Activated naive CD4-positive, alpha-beta T cell treated with anti-CD3 and anti-CD28 coated beads, Interleukin-2, amount 10 ng/mL, durations not matched to agents 7 days and 5 days (primary cell): ENCODE data around the gene LINGO4.

Experiments
- CTCF ChIA-PET: fragments of 350-600 bp; sonication (Branson Sonifier 250); formaldehyde crosslinking; loops from one replicate; lab custom pipeline; 2021; ENCODE audit warnings: antibody characterized with exemption; lab: Charles Lee
- DNase-seq: peaks from one replicate; pipeline ENCODE4 v3.0.0-alpha.2; 2020
- H3K27ac Mint-ChIP-seq: one replicate; pipeline ENCODE4 v1.8.0; 2021; ENCODE audit warnings: mild to moderate bottlenecking, moderate library complexity, mixed read lengths
- H3K27me3 Mint-ChIP-seq: one replicate; pipeline ENCODE4 v1.8.0; 2021; ENCODE audit warnings: mild to moderate bottlenecking, mixed read lengths
- H3K36me3 Mint-ChIP-seq: one replicate; pipeline ENCODE4 v1.8.0; 2021; ENCODE audit warnings: mixed read lengths
- H3K4me1 Mint-ChIP-seq: one replicate; pipeline ENCODE4 v1.8.0; 2021; ENCODE audit warnings: mixed read lengths
- H3K4me3 Mint-ChIP-seq: one replicate; pipeline ENCODE4 v1.8.0; 2021; ENCODE audit warnings: mild to moderate bottlenecking, moderate library complexity, mixed read lengths
- H3K9me3 Mint-ChIP-seq: one replicate; pipeline ENCODE4 v1.8.0; 2021; ENCODE audit warnings: mixed read lengths

Gene LINGO4

DNA sequence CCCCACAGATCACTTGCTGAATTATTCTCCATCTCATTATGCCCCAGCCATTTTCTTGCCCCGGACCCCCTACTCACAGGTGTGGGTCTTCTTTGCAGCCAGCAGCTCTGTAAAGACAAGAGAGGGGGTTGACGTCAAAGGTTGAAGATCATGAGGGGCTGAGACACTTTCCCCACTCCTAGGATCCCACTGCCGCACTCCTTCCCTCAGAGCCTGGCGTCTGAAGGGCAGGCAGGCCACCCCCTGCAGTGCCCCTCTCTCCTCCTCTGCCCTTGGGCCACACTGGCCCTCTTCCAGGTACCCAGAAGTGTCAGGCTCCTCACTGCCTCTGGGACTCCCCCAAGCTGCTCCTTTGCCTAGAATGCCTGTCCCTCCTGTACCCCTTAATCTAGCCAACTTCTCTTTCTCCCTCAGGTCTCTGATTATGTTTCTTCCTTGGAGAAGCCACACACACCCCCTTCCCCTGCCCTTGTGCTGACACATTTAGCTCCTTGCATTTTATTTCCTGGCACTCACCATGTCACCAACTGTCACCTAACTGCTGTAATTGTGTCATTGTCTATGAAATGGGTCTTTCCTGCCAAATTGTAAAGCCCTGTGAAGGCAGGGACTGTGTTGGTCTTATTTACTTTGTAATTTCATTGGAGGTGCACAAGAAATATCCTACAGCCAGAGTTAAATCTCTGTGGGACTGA lies 24.3 kb upstream of the LINGO4 start:
- no peaks in the 10 kb centered on the region for H3K36me3 Mint-ChIP-seq
- peak overlapping the region; percentile 89 for H3K27ac Mint-ChIP-seq
- no peak for DNase-seq
- peaks cover 72% of the 10 kb centered on the region for H3K4me1 Mint-ChIP-seq
- H3K9me3 Mint-ChIP-seq: no peaks in the 10 kb centered on the region
- H3K27me3 Mint-ChIP-seq: peaks cover 10% of the 10 kb centered on the region
- CTCF ChIA-PET: interaction anchor here (1.0 to 1.4 kb wide), 4 partner anchors 8 to 236 kb away, joined by 3 to 7 read pairs (median 4); partner anchors contain the start of gene C2CD4D
- H3K4me3 Mint-ChIP-seq: peak overlapping the region; percentile 9

DNA sequence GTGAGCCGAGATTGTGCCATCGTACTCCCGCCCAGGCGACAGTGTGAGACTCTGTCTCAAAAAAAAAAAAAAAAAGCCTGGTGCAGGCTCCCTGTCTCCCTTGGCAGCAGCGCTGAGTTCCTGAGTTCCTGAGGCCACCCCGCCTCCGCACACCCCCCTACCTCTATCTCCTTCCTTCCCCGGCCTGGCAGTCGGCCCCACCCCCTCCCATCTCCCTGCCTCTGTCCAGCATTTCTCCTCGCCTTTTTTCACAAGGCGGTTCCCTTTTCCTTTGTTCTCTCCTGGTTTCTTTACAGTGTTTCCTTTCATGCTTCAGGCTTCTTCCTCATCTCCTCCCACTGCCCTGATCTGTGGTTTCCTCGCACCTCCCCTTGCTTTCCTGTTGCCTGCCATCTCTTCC lies 23.7 kb upstream of the LINGO4 start:
- Mint-ChIP-seq H3K4me3 (peak overlapping the region; percentile 9), H3K27ac (peak overlapping the region; percentile 89), H3K36me3 (no peaks in the 10 kb centered on the region), H3K4me1 (peaks cover 66% of the 10 kb centered on the region), H3K27me3 (peaks cover 10% of the 10 kb centered on the region), H3K9me3 (no peaks in the 10 kb centered on the region)
- CTCF ChIA-PET: interaction anchor here (1.1 kb wide), 1 partner anchor 11 kb away, joined by 3 read pairs; the partner anchor contains the start of gene C2CD4D
- peak; percentile 41 for DNase-seq

DNA sequence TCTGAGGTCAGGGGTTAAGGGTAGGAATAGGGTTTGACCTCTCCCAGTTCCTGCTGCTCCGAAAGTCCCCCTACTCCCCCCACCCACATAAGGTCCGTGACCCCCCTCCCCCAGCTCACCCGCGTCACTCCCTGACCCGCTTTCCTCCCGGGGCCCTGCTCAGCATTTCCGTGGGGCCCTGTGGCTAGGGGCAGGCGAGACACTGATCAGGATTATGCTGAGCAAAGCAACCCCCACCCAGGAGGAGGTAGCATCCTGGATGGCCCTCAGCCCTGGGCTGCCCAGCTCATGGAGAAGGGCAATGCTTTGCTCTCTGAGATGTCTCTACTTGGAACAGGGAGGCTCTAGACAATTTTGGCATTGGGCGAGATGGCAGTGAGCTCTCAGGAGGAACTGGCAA lies 22.6 kb upstream of the LINGO4 start:
- Mint-ChIP-seq H3K27ac (peak overlapping the region; percentile 89), H3K27me3 (peaks cover 16% of the 10 kb centered on the region), H3K4me3 (no peak overlapping the region), H3K9me3 (no peaks in the 10 kb centered on the region), H3K4me1 (peaks cover 57% of the 10 kb centered on the region), H3K36me3 (no peaks in the 10 kb centered on the region)
- DNase-seq: no peak
- CTCF ChIA-PET: interaction anchor here (0.8 kb wide), 1 partner anchor 12 kb away, joined by 3 read pairs; no protein-coding TSS in a partner anchor

DNA sequence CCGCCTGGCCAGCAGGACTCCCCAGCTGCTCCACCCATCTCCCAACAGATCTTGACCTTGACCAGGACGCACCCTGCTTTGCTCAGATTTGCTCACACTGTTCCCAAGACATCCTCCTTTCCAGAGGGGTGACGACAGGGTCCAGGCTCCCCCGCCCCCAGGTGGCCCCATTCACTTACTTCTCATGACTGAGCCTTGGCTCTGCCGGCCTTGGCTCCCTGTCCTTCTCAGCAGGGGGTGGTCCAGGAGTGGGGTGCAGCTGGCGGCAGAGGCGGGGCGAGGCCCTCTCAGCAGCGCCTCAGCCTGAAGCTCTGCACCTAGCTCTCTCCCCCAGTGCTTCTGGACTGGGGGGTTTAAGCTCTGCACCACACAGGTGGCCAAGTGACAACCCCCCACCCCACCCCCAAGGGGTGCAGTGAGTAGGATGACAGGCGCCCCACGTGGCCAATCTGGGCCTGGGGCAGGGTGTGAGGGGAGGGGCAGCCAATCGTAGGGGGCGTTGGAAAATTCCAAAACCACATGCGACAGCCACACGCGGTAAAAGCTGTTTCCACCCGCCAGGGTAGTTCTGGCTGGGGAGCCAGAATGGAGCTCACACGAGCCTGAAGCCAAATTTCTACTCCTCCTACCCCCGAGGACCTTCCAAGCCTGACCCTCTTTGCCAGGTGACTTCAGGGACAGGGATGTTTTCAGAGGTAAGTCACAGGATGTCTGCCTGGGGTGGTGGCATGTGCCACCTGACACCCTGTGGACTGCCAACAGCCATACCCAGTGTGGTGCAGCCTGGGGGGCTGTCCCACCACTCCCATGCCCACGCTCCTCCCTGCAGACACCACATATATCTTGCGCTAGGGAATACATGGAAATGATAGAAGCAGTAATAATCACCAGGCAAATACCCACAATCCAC lies 20.8 kb upstream of the LINGO4 start:
- Mint-ChIP-seq H3K36me3 (no peaks in the 10 kb centered on the region), H3K27ac (no peak overlapping the region), H3K4me1 (peaks cover 50% of the 10 kb centered on the region), H3K4me3 (no peak overlapping the region), H3K27me3 (peaks cover 12% of the 10 kb centered on the region), H3K9me3 (no peaks in the 10 kb centered on the region)
- no peak for DNase-seq
- CTCF ChIA-PET: interaction anchor here (1.2 kb wide), 1 partner anchor 11 kb away, joined by 3 read pairs; no protein-coding TSS in a partner anchor

DNA sequence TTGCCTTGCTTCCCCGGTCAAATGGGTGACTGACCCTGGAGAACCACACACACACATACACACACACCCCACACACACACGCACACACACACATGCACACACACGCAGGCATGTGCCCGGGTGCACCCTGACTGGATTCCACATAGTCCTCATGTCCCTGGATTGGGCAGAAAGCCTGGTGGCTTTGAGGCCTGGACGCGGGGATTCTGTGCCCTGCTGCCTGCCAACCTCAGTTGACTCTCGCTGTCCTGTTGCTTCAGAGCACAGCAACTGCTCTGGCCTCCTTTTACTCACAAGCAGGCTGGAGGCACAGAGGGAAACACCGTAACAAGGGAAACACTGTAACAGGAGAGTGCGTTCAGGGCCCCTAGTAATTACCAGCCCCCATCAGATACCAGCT lies 20.0 kb upstream of the LINGO4 start:
- CTCF ChIA-PET: interaction anchor here (1.2 kb wide), 1 partner anchor 11 kb away, joined by 3 read pairs; no protein-coding TSS in a partner anchor
- H3K4me3 Mint-ChIP-seq: no peak overlapping the region

DNA sequence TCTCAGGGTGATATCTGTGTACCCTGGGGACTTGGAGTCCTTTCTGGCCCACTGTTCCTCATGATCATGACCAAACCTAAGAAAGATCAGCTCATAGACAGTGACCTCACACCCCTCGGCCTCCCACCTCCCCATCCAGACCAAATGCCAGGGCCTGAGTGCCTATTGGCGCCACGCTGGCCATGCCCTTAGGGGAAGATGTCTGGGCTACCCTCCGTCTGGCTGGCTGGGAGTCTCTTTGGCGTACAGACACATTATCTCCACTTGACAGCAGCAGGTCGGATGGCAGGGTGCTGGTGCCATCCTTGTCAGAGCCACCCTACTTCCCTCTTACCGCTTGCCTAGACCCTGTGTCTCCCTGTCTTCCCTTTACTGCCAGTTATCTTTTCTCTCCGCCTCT lies 18.0 kb upstream of the LINGO4 start:
- no peaks in the 10 kb centered on the region for H3K36me3 Mint-ChIP-seq
- no peaks in the 10 kb centered on the region for H3K9me3 Mint-ChIP-seq
- CTCF ChIA-PET: interaction anchor here (1.4 kb wide), 1 partner anchor 13 kb away, joined by 6 read pairs; no protein-coding TSS in a partner anchor
- no peak for DNase-seq
- H3K27ac Mint-ChIP-seq: no peak overlapping the region
- H3K4me3 Mint-ChIP-seq: no peak overlapping the region
- peaks cover 38% of the 10 kb centered on the region for H3K4me1 Mint-ChIP-seq
- peaks cover 12% of the 10 kb centered on the region for H3K27me3 Mint-ChIP-seq

More for the DNA sequence above, 20.0 kb upstream of the LINGO4 start:
- Mint-ChIP-seq H3K27me3 (peaks cover 12% of the 10 kb centered on the region), H3K9me3 (no peaks in the 10 kb centered on the region), H3K4me1 (peaks cover 52% of the 10 kb centered on the region), H3K36me3 (no peaks in the 10 kb centered on the region), H3K27ac (no peak overlapping the region)
- DNase-seq: no peak

DNA sequence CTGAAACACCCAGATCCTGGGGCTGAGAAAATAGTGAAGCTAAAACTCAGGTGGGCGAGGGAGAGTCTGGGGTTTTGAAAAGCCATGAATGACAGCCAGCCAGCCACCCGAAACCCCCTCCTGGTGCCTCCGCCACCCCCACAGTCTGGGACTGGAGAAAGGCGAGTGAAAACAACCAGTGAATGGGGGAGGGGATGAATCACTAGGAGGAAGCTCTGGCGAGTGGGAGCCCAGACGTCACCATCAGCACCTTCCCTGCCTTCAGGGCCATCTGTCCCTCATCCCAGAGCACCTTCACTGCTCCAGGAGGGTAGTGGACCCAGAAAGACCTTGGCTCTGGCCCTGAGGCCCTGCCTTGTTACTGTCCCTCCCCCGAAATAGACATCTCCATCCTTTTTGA lies 17.2 kb upstream of the LINGO4 start:
- H3K4me3 Mint-ChIP-seq: no peak overlapping the region
- DNase-seq: no peak
- no peak overlapping the region for H3K27ac Mint-ChIP-seq
- CTCF ChIA-PET: interaction anchor here (1.4 to 2.0 kb wide), 2 partner anchors 8 to 13 kb away, joined by 6 to 7 read pairs; no protein-coding TSS in a partner anchor
- no peaks in the 10 kb centered on the region for H3K36me3 Mint-ChIP-seq
- H3K9me3 Mint-ChIP-seq: no peaks in the 10 kb centered on the region
- peaks cover 12% of the 10 kb centered on the region for H3K27me3 Mint-ChIP-seq
- peaks cover 32% of the 10 kb centered on the region for H3K4me1 Mint-ChIP-seq

DNA sequence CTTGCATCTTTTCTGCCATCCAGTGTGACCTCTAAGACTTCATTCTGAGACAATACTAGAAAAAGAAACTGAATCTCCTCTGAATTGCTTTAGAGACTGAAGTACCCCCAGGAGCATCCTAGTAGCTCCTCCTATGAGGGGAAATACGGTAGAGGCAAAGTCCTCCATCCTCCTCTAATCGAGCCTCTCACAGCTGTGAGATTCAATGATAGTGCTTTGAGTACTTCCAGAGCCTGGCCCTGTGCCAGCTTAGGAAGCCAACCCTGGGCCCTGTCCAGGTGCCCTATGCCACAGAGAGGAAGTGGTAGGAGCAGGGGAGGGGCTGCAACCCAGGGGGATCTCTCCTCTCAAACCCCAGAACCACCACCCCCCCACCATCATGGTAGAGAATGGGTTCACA lies 15.7 kb upstream of the LINGO4 start:
- H3K4me3 Mint-ChIP-seq: no peak overlapping the region
- no peak for DNase-seq
- no peaks in the 10 kb centered on the region for H3K36me3 Mint-ChIP-seq
- CTCF ChIA-PET: interaction anchor here (1.5 to 2.0 kb wide), 3 partner anchors 10 to 15 kb away, joined by 5 to 8 read pairs (median 7); no protein-coding TSS in a partner anchor
- no peaks in the 10 kb centered on the region for H3K9me3 Mint-ChIP-seq
- H3K27ac Mint-ChIP-seq: no peak overlapping the region
- H3K27me3 Mint-ChIP-seq: peaks cover 12% of the 10 kb centered on the region
- peaks cover 34% of the 10 kb centered on the region for H3K4me1 Mint-ChIP-seq

DNA sequence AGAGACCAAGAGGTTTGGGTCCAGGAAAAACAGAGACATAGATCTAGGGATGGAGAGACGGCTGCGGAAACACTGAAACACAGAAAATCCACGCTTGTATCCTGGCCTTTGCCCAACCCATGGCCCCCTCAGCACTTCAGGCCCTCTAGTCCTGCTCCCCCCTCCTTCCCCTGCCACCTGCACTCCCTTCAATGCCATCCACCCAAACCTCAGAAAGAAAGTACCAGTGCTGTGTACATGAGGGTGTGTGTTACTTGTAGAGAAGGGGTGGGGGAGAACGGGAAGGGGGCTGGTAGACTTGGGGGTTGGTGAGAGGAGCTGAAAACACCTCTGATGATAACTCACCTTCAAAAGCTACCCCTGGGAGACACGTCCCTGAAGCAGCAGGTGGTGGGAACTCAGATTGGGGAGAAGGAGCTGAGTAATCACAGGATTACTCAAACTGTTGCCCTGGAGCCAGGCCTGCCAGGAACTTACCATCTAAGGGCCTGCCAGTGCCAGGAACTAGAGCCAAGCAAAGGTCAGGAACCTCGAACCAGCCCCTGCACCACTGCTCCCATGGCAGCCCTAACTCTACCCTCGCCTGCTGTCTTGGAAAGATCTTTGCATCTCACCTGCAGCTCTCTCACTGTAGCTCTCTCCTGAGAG lies 14.9 kb upstream of the LINGO4 start:
- no peak for DNase-seq
- CTCF ChIA-PET: interaction anchor here (1.5 kb wide), 1 partner anchor 16 kb away, joined by 8 read pairs; no protein-coding TSS in a partner anchor
- Mint-ChIP-seq H3K9me3 (no peaks in the 10 kb centered on the region), H3K27ac (no peak overlapping the region), H3K36me3 (no peaks in the 10 kb centered on the region), H3K4me1 (peaks cover 43% of the 10 kb centered on the region), H3K4me3 (no peak overlapping the region), H3K27me3 (peaks cover 10% of the 10 kb centered on the region)

DNA sequence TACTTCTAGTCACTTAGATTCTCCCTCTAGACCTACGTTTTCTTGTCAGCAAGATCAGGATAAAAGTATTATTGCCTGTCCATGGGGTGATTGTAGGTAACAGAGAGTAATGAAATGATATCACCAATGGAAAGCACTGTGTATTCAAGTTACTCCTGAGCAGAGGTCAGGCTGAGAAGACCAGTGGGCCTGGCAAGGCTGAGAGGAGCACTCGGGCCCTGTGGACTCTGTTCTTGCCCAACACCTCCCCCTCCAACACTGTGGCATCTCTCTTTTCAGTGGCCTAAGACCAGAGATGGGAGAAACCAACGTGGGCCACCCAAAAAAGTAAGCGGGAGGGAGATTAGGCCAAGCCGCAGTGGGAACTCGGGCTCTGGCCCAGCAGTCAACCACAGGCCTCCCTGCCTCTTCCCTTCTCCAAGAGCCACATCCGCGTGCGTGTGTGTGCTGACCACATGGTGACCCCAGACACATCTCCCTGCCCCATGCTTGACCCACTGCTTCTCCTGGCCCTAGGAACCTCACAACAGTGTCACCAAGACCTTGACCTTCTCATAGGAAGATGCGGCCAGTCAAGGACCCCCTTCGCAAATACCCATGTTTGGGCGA lies 14.1 kb upstream of the LINGO4 start:
- no peak overlapping the region for H3K4me3 Mint-ChIP-seq
- CTCF ChIA-PET: no interaction called here

DNA sequence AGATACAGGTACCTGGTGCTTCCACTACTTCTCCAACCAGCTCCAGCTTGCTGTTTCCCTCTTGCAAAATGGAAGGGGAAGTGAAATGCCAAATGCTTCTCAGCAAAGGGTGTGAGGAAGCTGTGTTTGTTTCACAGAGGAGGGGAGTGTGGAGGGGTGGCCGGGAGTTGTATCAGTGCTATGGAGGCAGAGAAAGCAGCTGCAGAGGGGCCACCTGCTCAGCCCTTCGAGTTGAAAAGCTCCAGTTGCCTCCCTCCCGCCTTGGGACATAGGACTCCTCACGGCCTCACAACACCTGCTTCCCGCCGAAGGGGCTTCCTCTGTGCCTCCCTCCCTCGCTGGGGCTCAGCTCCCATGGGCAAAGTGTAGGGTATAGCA lies 12.1 kb upstream of the LINGO4 start:
- no peak overlapping the region for H3K27ac Mint-ChIP-seq

More for the DNA sequence above, 14.1 kb upstream of the LINGO4 start:
- no peak overlapping the region for H3K27ac Mint-ChIP-seq
- DNase-seq: no peak
- peaks cover 46% of the 10 kb centered on the region for H3K4me1 Mint-ChIP-seq
- no peaks in the 10 kb centered on the region for H3K36me3 Mint-ChIP-seq
- H3K9me3 Mint-ChIP-seq: no peaks in the 10 kb centered on the region
- peaks cover 6% of the 10 kb centered on the region for H3K27me3 Mint-ChIP-seq

DNA sequence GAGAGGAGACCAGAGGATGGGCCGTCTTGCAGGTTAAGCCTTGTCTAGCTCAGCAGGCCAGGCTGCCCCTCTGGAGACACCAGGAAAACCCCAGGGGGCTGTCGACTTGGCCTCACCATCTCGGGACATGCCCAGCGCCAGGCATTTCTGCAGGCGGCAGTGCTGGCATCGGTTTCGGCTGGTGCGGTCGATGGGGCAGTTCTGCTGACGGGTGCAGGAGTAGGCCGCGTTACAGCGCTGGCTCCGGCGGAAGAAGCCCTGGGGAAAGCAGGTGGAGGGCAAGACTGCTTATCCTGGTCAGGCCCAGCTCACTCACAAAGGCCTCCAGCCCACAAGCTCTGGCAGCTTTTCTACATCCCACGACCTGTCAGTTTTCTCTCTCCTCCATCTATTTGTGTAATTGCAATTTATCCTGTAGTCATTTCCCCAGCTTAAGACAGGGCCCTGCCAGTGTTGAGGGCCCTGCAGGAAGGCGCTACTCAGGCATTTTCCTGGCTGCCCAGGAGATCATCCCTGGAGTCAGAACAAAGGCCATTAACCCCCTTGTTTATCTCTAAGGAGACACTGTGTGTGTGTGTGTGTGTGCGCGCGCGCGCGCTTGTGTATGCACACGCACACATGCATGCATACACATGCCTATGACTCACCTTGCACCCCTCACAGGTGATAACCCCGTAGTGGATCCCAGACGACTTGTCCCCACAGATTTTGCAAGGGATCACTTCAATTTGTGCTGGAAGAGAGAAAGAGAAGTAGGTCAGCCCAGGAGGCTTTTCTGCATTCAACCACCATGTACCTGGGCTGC lies 11.5 kb upstream of the LINGO4 start:
- H3K27me3 Mint-ChIP-seq: peaks cover 8% of the 10 kb centered on the region
- CTCF ChIA-PET: interaction anchor here (1.0 kb wide), 1 partner anchor 11 kb away, joined by 3 read pairs; no protein-coding TSS in a partner anchor
- no peaks in the 10 kb centered on the region for H3K36me3 Mint-ChIP-seq
- H3K9me3 Mint-ChIP-seq: no peaks in the 10 kb centered on the region
- H3K4me1 Mint-ChIP-seq: peaks cover 50% of the 10 kb centered on the region
- no peak for DNase-seq
- no peak overlapping the region for H3K4me3 Mint-ChIP-seq
- H3K27ac Mint-ChIP-seq: peak overlapping the region; percentile 22

More for the DNA sequence above, 12.1 kb upstream of the LINGO4 start:
- DNase-seq: no peak
- Mint-ChIP-seq H3K4me1 (peaks cover 52% of the 10 kb centered on the region), H3K4me3 (no peak overlapping the region), H3K36me3 (no peaks in the 10 kb centered on the region), H3K9me3 (no peaks in the 10 kb centered on the region), H3K27me3 (peaks cover 8% of the 10 kb centered on the region)
- CTCF ChIA-PET: interaction anchor here (0.8 kb wide), 1 partner anchor 17 kb away, joined by 3 read pairs; no protein-coding TSS in a partner anchor
